ENCODE data around the gene TMEM163.

DNA sequence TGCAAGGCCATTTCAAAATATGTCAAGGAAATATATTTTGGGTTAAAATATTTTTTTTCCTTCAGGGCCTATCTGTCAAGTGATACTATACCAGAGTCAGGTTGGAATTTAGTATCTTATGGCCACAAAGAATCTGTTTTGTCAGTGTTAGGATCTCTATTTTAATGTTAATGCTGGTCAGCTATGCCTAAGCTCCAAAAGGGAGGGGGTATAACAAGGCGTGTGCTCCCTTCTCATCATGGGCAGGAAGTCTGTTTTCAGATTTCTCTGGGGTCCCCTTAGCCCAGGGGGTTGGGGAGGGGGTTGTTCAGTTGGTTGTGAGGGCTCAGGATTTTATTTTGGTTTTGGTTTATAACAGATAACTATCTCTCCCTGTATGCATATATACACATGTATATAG, 126.4 kb downstream of the TMEM163 start:
- TF ChIP-seq POLR2AphosphoS5 (IDR thresholded peaks at IDR 0.05) (no peak), POLR2A (IDR thresholded peaks at IDR 0.05) (no peak), EP300 (IDR thresholded peaks at IDR 0.05) (no peak)
- TF ChIP-seq, protein P1, sequence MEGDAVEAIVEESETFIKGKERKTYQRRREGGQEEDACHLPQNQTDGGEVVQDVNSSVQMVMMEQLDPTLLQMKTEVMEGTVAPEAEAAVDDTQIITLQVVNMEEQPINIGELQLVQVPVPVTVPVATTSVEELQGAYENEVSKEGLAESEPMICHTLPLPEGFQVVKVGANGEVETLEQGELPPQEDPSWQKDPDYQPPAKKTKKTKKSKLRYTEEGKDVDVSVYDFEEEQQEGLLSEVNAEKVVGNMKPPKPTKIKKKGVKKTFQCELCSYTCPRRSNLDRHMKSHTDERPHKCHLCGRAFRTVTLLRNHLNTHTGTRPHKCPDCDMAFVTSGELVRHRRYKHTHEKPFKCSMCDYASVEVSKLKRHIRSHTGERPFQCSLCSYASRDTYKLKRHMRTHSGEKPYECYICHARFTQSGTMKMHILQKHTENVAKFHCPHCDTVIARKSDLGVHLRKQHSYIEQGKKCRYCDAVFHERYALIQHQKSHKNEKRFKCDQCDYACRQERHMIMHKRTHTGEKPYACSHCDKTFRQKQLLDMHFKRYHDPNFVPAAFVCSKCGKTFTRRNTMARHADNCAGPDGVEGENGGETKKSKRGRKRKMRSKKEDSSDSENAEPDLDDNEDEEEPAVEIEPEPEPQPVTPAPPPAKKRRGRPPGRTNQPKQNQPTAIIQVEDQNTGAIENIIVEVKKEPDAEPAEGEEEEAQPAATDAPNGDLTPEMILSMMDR (IDR thresholded peaks at IDR 0.05) = no peak
